ENCODE measurements around the gene TASP1. TPM values are rescaled to one million over a fixed set of nuclear protein-coding genes. Genes with fewer than 3 reads are reported as not detected.
"Not testable (repeated sequence)": the region's sequence is repeated elsewhere in the genome, so short reads cannot be mapped to it uniquely, and the experiment has no call there.

The TASP1 gene
- total RNA-seq, 1 donor from 2014 or later, result 18.3 TPM

GRCh38 chr20:13364278-13365170 lies 274.2 kb downstream of the TASP1 start:
- H3K9me3 ChIP-seq (ENCODE audit: control insufficient read depth in 3 of 3, low read length in 3 of 3), result no peaks in the 10 kb centered on the region

GRCh38 chr20:13363473-13363872 lies 275.3 kb downstream of the TASP1 start:
- Histone ChIP-seq H3K9ac (ENCODE audit: low read depth in 1 of 3, low read length in 3 of 3) (no peak overlapping the region), H3K27me3 (ENCODE audit: control insufficient read depth in 3 of 3, insufficient read depth in 3 of 3, low read length in 3 of 3) (no peaks in the 10 kb centered on the region), H3K27ac (ENCODE audit: low read depth, low read length) (no peak overlapping the region), H3K4me1 (ENCODE audit: control insufficient read depth in 3 of 3, insufficient read depth in 3 of 3, low read length in 3 of 3) (no peaks in the 10 kb centered on the region), H3K4me3 (ENCODE audit: low read length in 3 of 3) (no peak overlapping the region), H3K9me3 (ENCODE audit: control insufficient read depth in 3 of 3, low read length in 3 of 3) (no peaks in the 10 kb centered on the region), H3K36me3 (ENCODE audit: control insufficient read depth in 3 of 3, insufficient read depth in 3 of 3, low read length in 3 of 3) (no peaks in the 10 kb centered on the region)

More at GRCh38 chr20:13364278-13365170, 274.2 kb downstream of the TASP1 start:
- Histone ChIP-seq H3K27me3 (ENCODE audit: control insufficient read depth in 3 of 3, insufficient read depth in 3 of 3, low read length in 3 of 3) (no peaks in the 10 kb centered on the region), H3K36me3 (ENCODE audit: control insufficient read depth in 3 of 3, insufficient read depth in 3 of 3, low read length in 3 of 3) (no peaks in the 10 kb centered on the region), H3K4me1 (ENCODE audit: control insufficient read depth in 3 of 3, insufficient read depth in 3 of 3, low read length in 3 of 3) (no peaks in the 10 kb centered on the region), H3K9ac (ENCODE audit: low read depth in 1 of 3, low read length in 3 of 3) (no peak overlapping the region), H3K4me3 (ENCODE audit: low read length in 3 of 3) (no peak overlapping the region), H3K27ac (ENCODE audit: low read depth, low read length) (no peak overlapping the region)

DNA sequence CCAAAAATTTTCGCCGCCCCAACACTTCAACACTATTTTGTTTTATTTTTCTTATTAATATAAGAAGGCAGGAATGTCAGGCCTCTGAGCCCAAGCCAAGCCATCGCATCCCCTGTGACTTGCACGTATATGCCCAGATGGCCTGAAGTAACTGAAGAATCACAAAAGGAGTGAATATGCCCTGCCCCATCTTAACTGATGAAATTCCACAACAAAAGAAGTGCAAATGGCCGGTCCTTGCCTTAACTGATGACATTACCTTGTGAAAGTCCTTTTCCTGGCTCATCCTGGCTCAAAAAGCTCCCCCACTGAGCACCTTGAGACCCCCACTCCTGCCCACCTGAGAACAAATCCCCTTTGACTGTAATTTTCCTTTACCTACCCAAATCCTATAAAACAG lies 276.6 kb downstream of the TASP1 start:
- not testable (repeated sequence) for H3K4me1 ChIP-seq (ENCODE audit: control insufficient read depth in 3 of 3, insufficient read depth in 3 of 3, low read length in 3 of 3); H3K9ac ChIP-seq (ENCODE audit: low read depth in 1 of 3, low read length in 3 of 3); H3K4me3 ChIP-seq (ENCODE audit: low read length in 3 of 3); H3K27ac ChIP-seq (ENCODE audit: low read depth, low read length); H3K27me3 ChIP-seq (ENCODE audit: control insufficient read depth in 3 of 3, insufficient read depth in 3 of 3, low read length in 3 of 3); H3K36me3 ChIP-seq (ENCODE audit: control insufficient read depth in 3 of 3, insufficient read depth in 3 of 3, low read length in 3 of 3); H3K9me3 ChIP-seq (ENCODE audit: control insufficient read depth in 3 of 3, low read length in 3 of 3)

DNA sequence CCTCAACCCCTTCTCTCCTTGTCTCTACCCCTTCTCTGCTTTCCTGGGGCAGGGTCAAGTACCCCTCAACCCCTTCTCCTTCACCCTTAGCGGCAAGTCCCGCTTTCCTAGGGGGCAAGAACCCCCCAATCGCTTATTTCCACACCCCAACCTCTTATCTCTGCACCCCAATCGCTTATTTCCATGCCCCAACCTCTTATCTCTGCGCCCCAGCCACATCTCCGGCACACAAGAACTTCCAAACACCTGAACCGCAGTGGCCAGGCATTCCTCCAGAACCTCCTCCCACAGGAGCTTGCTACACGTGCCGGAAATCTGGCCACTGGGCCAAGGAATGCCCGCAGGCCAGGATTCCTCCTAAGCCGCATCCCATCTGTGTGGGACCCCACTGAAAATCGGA lies 279.8 kb downstream of the TASP1 start:
- not testable (repeated sequence) for H3K4me1 ChIP-seq (ENCODE audit: control insufficient read depth in 3 of 3, insufficient read depth in 3 of 3, low read length in 3 of 3)

GRCh38 chr20:13357782-13358181 lies 280.9 kb downstream of the TASP1 start:
- not testable (repeated sequence) for H3K4me3 ChIP-seq (ENCODE audit: low read length in 3 of 3); H3K27me3 ChIP-seq (ENCODE audit: control insufficient read depth in 3 of 3, insufficient read depth in 3 of 3, low read length in 3 of 3); H3K4me1 ChIP-seq (ENCODE audit: control insufficient read depth in 3 of 3, insufficient read depth in 3 of 3, low read length in 3 of 3); H3K36me3 ChIP-seq (ENCODE audit: control insufficient read depth in 3 of 3, insufficient read depth in 3 of 3, low read length in 3 of 3); H3K27ac ChIP-seq (ENCODE audit: low read depth, low read length); H3K9ac ChIP-seq (ENCODE audit: low read depth in 1 of 3, low read length in 3 of 3); H3K9me3 ChIP-seq (ENCODE audit: control insufficient read depth in 3 of 3, low read length in 3 of 3)

More for the DNA sequence above, 279.8 kb downstream of the TASP1 start:
- H3K9ac ChIP-seq (ENCODE audit: low read depth in 1 of 3, low read length in 3 of 3); H3K4me3 ChIP-seq (ENCODE audit: low read length in 3 of 3); H3K27ac ChIP-seq (ENCODE audit: low read depth, low read length); H3K36me3 ChIP-seq (ENCODE audit: control insufficient read depth in 3 of 3, insufficient read depth in 3 of 3, low read length in 3 of 3); H3K9me3 ChIP-seq (ENCODE audit: control insufficient read depth in 3 of 3, low read length in 3 of 3); H3K27me3 ChIP-seq (ENCODE audit: control insufficient read depth in 3 of 3, insufficient read depth in 3 of 3, low read length in 3 of 3): not testable (repeated sequence)

- Histone ChIP-seq H3K9me3 (ENCODE audit: control insufficient read depth in 3 of 3, low read length in 3 of 3) (no peaks in the 10 kb centered on the region), H3K27me3 (ENCODE audit: control insufficient read depth in 3 of 3, insufficient read depth in 3 of 3, low read length in 3 of 3) (no peaks in the 10 kb centered on the region), H3K4me3 (ENCODE audit: low read length in 3 of 3) (no peak overlapping the region), H3K4me1 (ENCODE audit: control insufficient read depth in 3 of 3, insufficient read depth in 3 of 3, low read length in 3 of 3) (peaks cover 0 to 3% (median 0%) of the 10 kb centered on the region in 3 donors), H3K27ac (ENCODE audit: low read depth, low read length) (no peak overlapping the region), H3K9ac (ENCODE audit: low read depth in 1 of 3, low read length in 3 of 3) (no peak overlapping the region), H3K36me3 (ENCODE audit: control insufficient read depth in 3 of 3, insufficient read depth in 3 of 3, low read length in 3 of 3) (no peaks in the 10 kb centered on the region)
Observed at GRCh38 chr20:13356591-13356990, 282.1 kb downstream of the TASP1 start.

- H3K27ac ChIP-seq (ENCODE audit: low read depth, low read length), result no peak overlapping the region
- no peak overlapping the region for H3K9ac ChIP-seq (ENCODE audit: low read depth in 1 of 3, low read length in 3 of 3)
- H3K27me3 ChIP-seq (ENCODE audit: control insufficient read depth in 3 of 3, insufficient read depth in 3 of 3, low read length in 3 of 3), result no peaks in the 10 kb centered on the region
- H3K9me3 ChIP-seq (ENCODE audit: control insufficient read depth in 3 of 3, low read length in 3 of 3), result no peaks in the 10 kb centered on the region
- H3K4me1 ChIP-seq (ENCODE audit: control insufficient read depth in 3 of 3, insufficient read depth in 3 of 3, low read length in 3 of 3), result peaks cover 0 to 3% (median 0%) of the 10 kb centered on the region in 3 donors
- no peaks in the 10 kb centered on the region for H3K36me3 ChIP-seq (ENCODE audit: control insufficient read depth in 3 of 3, insufficient read depth in 3 of 3, low read length in 3 of 3)
- no peak overlapping the region for H3K4me3 ChIP-seq (ENCODE audit: low read length in 3 of 3)
Observed at GRCh38 chr20:13355941-13356486, 282.7 kb downstream of the TASP1 start.

DNA sequence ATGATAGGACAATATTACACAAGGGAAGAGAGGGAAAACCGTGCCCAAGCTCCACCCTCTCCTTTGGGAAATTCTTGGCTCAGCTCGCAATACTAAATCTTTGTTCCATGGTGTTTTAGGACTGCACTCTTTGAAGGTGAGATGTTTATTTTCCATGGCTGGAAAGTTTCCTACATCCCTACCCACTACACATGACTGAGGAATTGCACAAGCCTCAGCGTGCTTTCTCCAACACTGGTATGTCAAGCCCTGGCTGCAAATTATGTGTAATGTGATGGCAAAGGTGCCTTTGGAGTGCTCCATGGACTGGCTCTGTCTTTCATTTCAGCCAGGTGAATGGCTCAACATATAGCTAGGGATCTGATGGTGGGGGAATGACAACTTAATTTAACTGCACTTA lies 283.3 kb downstream of the TASP1 start:
- Histone ChIP-seq H3K9ac (ENCODE audit: low read depth in 1 of 3, low read length in 3 of 3) (no peak overlapping the region), H3K27ac (ENCODE audit: low read depth, low read length) (no peak overlapping the region), H3K36me3 (ENCODE audit: control insufficient read depth in 3 of 3, insufficient read depth in 3 of 3, low read length in 3 of 3) (no peaks in the 10 kb centered on the region)

GRCh38 chr20:13353261-13353945 lies 285.3 kb downstream of the TASP1 start:
- no peaks in the 10 kb centered on the region for H3K9me3 ChIP-seq (ENCODE audit: control insufficient read depth in 3 of 3, low read length in 3 of 3)
- no peak overlapping the region for H3K4me3 ChIP-seq (ENCODE audit: low read length in 3 of 3)
- no peak overlapping the region for H3K27ac ChIP-seq (ENCODE audit: low read depth, low read length)
- H3K9ac ChIP-seq (ENCODE audit: low read depth in 1 of 3, low read length in 3 of 3), result no peak overlapping the region
- H3K36me3 ChIP-seq (ENCODE audit: control insufficient read depth in 3 of 3, insufficient read depth in 3 of 3, low read length in 3 of 3), result no peaks in the 10 kb centered on the region
- H3K27me3 ChIP-seq (ENCODE audit: control insufficient read depth in 3 of 3, insufficient read depth in 3 of 3, low read length in 3 of 3), result no peaks in the 10 kb centered on the region
- H3K4me1 ChIP-seq (ENCODE audit: control insufficient read depth in 3 of 3, insufficient read depth in 3 of 3, low read length in 3 of 3), result peaks cover 0 to 3% (median 0%) of the 10 kb centered on the region in 3 donors

More for the DNA sequence above, 283.3 kb downstream of the TASP1 start:
- Histone ChIP-seq H3K9me3 (ENCODE audit: control insufficient read depth in 3 of 3, low read length in 3 of 3) (no peaks in the 10 kb centered on the region), H3K4me3 (ENCODE audit: low read length in 3 of 3) (no peak overlapping the region), H3K27me3 (ENCODE audit: control insufficient read depth in 3 of 3, insufficient read depth in 3 of 3, low read length in 3 of 3) (no peaks in the 10 kb centered on the region), H3K4me1 (ENCODE audit: control insufficient read depth in 3 of 3, insufficient read depth in 3 of 3, low read length in 3 of 3) (peaks cover 0 to 3% (median 0%) of the 10 kb centered on the region in 3 donors)

GRCh38 chr20:13349235-13349604 lies 289.5 kb downstream of the TASP1 start:
- Histone ChIP-seq H3K27me3 (ENCODE audit: control insufficient read depth in 3 of 3, insufficient read depth in 3 of 3, low read length in 3 of 3) (no peaks in the 10 kb centered on the region), H3K4me1 (ENCODE audit: control insufficient read depth in 3 of 3, insufficient read depth in 3 of 3, low read length in 3 of 3) (no peaks in the 10 kb centered on the region), H3K9ac (ENCODE audit: low read depth in 1 of 3, low read length in 3 of 3) (no peak overlapping the region), H3K4me3 (ENCODE audit: low read length in 3 of 3) (no peak overlapping the region), H3K36me3 (ENCODE audit: control insufficient read depth in 3 of 3, insufficient read depth in 3 of 3, low read length in 3 of 3) (no peaks in the 10 kb centered on the region), H3K9me3 (ENCODE audit: control insufficient read depth in 3 of 3, low read length in 3 of 3) (no peaks in the 10 kb centered on the region), H3K27ac (ENCODE audit: low read depth, low read length) (no peak overlapping the region)
